Measurements from ENCODE around the gene KRTAP10-8.
A peak's percentile ranks its signal among the peaks of the same experiment; 100 is the strongest.
"Not testable (repeated sequence)": the region's sequence is repeated elsewhere in the genome, so short reads cannot be mapped to it uniquely, and the experiment has no call there.

Gene KRTAP10-8

GRCh38 chr21:44579833-44580144, 32.1 kb upstream of the KRTAP10-8 start:
- DNase-seq: no peak

DNA sequence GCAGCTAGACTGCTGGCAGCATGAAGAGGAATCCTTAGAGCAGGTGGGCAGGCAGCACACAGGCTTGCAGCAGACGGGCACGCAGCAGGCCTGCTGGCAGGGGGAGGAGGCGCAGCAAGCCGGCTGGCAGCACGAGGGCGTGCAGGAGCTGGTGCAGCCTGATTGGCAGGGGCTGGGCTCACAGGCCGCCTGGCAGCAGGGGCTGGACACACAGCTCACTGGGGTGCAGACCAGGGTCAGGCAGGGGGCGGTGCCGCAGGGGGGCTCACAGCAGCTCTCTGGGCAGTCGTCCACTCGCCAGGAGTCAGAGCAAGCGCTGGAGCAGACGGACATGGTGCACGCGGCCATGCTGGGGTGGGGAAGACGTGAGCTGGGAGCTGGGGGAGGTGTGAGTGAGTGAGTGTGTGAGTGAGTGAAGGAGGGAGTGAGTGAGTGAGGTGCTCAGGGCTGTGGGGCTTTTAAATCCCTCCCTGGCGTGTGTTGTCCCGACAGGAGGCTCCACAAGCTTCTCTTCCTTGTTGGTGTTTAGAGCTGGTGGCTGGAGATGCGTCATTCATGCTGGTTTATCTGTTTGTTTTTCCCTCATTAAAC, 31.6 kb upstream of the KRTAP10-8 start, which contains the start of gene KRTAP10-5:
Gene KRTAP10-5, minus strand, starts transcription at position 374 of the 591 bp plus-strand sequence. Its CDS starts 26 bp downstream, at position 348.
- DNase-seq: not testable (repeated sequence)

DNA sequence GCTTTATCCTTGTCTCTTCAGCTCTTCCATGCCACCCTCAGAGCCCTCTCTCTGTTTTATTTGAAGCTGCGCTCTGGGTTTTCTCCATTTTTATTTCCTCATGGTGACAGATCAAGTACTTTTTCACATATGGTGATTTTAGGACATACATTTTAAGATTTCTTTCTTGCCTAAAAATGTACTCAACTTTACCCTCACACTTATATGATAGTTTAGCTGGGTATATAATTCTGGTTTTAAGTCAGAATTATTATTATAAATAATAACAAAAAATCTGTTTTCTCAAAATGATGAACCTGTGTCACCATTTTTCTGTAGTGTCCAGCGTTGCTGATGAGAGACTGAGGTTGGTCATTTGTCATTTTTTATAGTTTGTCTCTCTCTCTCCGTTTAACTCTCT, 30.7 kb upstream of the KRTAP10-8 start:
- DNase-seq: no peak

DNA sequence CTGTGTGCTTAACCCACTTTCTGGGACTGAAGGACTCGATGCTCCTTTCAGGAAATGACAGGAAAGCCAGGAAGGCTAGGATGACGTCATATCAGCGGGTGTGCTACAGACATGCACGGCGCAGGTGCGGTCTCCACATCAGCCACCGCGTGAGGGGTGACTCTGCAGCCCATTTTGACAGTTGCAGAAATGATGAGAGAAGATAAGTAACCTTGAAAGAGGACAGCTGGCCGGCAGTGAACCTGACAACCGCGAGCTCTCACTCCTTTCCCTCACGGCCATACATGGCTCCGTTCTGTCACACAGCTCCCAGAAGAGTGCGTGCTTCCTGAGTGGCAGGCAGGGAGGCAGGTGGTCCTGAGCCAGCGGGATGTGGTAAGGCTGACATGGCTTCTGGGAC, 29.8 kb upstream of the KRTAP10-8 start:
- no peak for DNase-seq

- no peak for DNase-seq
Measured at GRCh38 chr21:44583089-44583799, 28.6 kb upstream of the KRTAP10-8 start.

- DNase-seq: peak; percentile 18
Measured at GRCh38 chr21:44583800-44584147, 28.1 kb upstream of the KRTAP10-8 start.

DNA sequence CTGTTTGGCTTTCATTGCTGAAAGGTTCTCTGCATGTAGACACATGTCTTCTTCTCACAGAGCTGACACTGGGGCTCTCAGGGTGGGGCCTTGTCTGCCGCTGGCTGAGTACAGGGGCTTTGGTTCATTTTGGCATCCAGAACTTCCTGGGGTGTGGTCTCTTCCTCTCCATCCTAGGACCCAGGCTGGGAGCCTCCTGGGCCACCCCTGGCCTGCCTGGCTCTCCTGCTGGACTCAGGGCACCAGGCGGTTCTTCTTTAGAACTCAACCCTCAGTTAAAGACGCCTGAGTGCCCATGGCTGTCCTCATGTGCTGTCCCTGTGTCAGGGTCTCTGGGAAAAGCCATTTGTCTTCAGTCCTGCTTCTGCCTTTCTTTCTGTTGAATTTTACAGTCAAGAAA, 26.0 kb upstream of the KRTAP10-8 start:
- DNase-seq: no peak

DNA sequence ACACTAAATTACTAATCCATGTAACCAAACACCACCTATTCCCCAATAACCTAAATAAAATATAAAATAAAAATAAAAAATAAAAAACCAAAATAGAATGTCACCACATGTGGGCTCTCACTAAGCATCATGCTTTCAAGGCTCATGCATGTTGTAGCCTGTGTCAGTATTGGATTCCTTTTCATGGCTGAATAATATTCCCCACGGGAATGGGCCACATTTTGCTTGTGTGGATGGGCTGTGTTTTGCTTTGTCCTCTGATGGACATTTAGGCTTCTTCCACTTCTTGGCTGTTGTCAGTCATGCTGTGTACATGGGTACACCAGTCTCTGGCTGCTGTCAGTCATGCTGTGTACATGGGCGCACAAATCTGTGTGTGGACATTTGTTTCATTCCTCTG, 22.8 kb upstream of the KRTAP10-8 start:
- no peak for DNase-seq

DNA sequence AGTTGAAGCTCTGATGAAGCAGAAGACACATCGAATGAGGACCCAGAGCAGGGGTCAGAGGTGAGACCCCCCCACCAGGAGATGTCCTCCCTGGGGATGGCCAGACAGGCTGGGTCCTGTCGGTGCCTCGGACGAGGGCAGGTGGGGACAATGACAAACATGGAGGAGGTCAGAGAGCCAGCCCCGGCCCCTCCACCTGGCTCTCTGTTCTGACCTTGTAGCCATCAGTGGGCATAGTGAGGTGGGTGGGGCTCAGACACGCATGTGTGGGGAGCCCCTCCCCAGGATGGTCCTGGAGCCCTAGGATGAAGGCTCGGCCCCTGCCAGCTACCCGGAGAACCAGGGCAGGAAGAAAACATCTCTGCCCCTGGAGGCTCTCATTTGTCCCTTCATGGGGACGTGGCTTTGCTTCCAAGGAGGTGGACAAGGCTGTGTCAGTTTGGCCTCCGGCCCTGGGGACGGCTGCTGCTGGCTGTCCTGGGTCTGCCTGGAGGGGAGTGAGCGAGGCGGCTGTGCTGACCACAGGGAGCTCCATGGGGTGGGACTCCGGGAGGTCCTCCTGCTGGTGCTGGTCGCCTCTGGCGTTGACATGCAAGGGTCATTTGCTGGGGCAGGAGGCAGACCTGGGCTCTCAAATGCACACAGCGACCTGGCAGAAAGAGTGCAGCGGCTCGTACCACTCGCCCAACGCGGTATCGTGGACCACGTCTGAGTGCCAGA, 22.1 kb upstream of the KRTAP10-8 start:
- DNase-seq: no peak

- DNase-seq: no peak
Measured at GRCh38 chr21:44590311-44590721, 21.6 kb upstream of the KRTAP10-8 start.

- not testable (repeated sequence) for DNase-seq
Measured at GRCh38 chr21:44590897-44591800, 20.7 kb upstream of the KRTAP10-8 start.

- DNase-seq: not testable (repeated sequence)
Measured at GRCh38 chr21:44591801-44592130, 20.1 kb upstream of the KRTAP10-8 start.

GRCh38 chr21:44592446-44593311, 19.2 kb upstream of the KRTAP10-8 start, which contains the start of gene KRTAP10-6:
KRTAP10-6 (minus strand) TSS chr21:44592505; CDS start chr21:44592484, 21 bp downstream.
- DNase-seq: no peak

DNA sequence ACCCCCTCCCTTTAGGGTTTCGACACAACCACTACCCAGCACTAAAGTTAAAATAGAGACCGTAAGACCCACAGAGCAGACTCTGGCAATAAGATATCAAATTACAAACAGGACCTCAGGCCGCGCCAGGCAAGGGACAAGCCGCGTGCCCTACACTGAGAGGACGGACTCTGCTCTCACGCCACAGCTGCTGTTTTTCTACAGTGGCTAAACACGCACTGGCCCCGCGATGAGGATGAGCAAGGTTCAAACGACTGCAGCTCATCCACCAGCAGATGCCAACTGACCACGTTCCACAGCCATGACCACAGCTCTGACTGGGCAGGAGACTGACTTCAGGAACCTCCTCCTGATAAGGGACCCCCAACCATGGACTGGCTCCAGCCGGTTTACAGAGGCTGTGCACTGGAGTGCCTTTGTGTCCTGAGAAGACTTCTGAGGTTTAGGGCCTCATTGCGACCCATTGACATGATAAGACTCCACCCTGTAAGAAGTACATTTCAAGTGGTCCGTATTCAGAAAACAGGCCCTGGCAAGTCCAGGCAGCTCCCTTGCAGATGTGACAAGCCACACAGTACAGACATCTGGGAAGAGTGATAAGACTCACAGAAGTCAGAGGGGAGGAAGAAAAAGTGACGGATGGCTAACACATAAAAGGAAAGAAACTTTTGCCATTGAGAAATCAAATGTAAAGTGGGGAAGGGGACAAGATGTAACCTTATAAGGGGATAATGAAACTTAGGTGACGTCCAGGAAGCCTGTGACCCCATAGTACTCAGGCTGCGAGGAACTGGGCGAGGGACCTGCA, 18.1 kb upstream of the KRTAP10-8 start:
- DNase-seq: no peak

DNA sequence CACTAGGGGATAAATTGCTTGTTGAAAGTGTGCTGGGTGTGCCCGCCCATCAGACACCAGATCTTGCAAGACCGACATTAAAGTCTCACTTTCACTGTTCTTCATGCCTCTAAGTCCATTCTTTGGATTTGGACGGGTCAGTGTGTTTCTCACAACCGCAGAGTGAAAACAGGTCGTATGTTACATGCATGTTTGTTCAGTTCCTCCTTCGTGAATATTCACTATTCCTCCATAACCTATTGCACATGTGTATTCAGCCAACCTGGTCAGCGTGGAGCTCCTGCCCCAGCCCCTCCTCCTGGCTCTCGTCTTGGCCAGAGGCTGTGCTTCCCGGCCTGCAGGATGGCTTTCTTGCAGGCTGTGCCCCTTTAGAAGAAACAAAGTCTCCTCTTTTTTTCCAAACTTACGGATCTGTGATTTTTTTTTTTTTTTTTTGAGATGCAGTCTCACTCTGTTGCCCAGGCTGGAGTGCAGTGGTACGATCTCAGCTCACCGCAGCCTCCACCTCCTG, 17.4 kb upstream of the KRTAP10-8 start:
- DNase-seq: no peak

GRCh38 chr21:44595524-44595923, 16.4 kb upstream of the KRTAP10-8 start:
- DNase-seq: no peak

- DNase-seq: no peak
Measured at GRCh38 chr21:44596068-44596725, 15.7 kb upstream of the KRTAP10-8 start.

GRCh38 chr21:44598061-44598460, 13.8 kb upstream of the KRTAP10-8 start:
- DNase-seq: no peak

DNA sequence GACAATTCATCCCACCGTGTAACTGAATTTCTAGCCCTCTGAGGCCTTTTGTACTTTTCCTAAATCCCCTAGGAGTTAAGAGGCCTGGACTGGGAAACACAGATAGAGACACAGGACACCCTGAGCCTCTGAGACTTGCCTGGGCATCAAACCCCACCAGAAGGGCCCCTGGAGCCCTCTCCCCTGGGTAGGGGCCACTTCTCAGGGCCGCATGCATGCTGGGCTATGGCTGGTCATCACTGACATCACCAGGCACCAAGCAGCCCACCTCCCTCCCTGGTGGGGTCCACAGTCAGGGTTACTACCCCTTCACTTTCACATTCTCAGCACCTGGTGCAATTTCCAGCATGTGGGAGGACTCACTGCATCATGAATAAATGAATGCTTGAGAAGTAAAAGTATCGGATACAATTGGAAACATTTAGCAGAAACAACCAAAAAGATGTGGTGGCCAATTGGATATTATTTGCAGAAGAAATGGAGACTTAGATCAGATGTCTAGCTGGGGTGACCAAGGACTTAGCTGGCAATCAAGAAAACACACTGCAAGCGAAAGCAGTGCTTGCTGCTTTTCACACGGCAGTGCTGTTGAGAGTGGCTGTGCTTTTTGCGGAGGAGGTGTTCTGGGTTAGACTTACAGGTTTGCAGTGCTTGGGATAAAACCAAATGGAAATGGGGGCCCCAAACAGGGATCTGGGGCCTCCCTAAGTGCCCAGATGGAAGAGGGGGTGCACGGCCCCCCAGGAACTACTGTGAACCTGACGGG, 12.4 kb upstream of the KRTAP10-8 start:
- no peak for DNase-seq

Data from CD4-positive, alpha-beta T cell treated with Interleukin-17A for 4 hours (primary cell).